ENCODE results near the gene TRPM3.

The TRPM3 gene

DNA sequence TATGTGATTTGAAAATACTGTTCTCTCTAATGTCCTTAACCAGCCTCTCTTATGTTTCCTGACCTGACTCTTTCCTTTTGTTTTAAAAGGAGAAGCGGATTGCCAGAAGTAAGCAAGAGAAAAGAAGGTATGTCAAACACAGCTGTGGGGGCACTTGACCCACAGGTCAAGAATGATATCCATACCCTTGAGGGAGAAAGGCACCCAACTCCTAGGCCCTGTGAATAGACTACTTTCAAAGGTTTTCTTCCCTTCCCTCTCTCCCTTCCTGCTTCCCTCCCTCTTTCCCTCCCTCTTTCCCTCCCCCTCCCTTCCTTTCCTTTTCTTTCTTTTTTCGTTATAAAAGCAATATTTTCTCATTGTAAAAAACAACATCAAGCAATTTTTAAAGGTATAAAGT lies 306.8 kb downstream of the TRPM3 start:
- no peak for DNase-seq

DNA sequence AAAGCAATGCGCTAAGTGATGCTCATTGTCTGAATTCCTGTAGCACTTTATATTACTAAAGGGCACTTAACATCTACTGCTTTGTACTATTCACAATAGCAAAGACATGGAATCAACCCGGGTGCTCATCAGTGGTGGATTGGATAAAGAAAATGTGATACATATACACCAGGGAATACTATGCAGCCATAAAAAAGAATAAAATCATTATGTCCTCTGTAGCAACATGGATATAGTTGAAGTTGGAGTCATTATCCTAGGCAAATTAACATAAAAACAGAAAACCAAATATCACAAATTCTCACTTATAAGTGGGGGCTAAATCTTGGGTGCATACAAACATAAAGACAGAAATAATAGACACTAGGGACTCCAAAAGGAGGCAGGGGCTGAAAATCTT lies 308.3 kb downstream of the TRPM3 start:
- DNase-seq, result no peak

- DNase-seq, result no peak
Measured at GRCh38 chr9:70811638-70812037, 309.8 kb downstream of the TRPM3 start.

- no peak for DNase-seq
Measured at GRCh38 chr9:70806875-70807274, 314.5 kb downstream of the TRPM3 start.

GRCh38 chr9:70805949-70806348 lies 315.5 kb downstream of the TRPM3 start:
- DNase-seq, result no peak

DNA sequence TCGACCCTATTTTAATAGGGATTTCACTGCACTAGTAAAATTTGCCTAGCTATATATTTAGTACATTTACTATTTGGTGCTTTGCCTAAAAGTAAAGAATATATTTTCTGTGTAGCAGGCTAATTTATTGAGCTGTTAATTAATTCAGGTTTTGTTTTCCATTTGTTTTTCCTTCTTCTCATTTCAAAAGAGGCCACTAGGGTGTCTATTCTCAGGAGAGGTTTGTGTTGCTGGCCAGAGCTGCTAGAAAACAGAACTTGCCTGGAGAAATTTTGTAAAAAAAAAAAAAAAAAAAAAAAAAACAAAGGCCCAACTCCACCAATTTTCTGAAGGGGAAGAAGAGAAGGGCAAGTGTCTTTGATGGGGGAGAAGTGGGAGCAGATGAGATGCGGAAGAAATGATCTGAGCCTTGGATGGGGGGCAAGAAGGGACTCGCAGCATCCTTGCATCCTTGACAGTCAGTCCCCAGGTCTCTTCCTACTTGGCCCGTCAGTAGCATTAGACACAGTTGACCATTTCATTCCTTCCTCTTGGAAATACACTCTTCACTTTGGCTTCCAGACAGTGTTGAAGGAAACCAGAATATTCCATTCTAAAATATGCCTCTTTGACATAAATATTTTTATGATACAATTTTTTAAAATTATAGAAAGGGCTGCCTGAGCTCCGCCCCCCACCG lies 318.5 kb downstream of the TRPM3 start:
- no peak for DNase-seq

DNA sequence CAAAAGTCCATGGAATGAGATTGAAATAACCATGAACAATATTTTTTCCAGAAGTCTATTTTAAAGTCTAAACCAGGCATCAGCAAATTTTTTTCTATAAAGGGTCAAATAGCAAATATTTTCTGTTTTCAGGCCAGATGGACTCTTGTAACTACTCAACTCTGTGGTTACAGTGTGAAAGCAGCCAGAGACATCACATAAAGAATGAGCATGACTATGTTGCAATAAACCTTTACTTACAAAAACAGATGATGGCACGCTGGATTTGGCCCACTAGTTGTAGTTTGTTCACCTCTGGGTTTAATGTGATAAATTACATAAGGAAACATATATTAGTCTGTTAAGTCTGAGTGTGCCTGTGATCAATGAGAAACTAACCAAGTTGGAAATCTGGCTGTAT lies 319.2 kb downstream of the TRPM3 start:
- no peak for DNase-seq

GRCh38 chr9:70801181-70801829 lies 320.1 kb downstream of the TRPM3 start:
- DNase-seq, result no peak

DNA sequence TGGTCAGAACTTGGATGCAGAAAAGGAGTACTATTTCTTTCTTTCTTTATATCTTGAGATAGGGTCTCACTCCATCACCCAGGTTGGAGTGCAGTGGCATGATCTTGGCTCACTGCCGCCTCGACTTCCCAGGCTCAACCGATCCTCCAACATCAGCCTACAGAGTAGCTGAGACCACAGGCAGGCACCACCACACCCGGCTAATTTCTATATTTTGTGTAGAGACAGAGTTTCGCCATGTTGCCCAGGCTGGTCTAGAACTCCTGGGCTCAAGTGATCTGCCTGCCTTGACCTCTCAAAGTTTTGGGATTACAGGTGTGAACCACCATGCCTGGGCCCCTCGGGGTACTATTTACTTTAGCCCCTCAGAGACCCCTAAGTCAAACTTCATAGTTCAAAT lies 323.4 kb downstream of the TRPM3 start:
- DNase-seq, result no peak

DNA sequence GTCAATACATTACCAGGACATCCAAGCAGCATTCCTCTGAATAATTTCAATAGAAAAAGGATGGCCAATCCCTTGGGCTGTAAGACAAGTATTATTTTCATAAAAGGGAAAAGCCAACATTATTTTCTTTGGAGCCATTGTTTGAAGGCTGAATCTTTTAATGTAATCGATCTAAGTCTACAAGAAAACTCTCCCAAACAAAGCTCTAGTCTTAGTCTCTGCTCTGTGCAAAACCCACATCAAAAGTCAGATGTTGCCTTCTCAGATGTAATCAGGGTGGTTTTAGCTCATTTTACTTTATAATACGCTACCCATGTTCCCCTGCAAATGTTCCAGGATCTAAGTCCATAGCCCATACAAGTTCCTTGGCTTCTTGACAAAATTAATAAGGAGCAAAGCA lies 325.6 kb downstream of the TRPM3 start:
- no peak for DNase-seq

- no peak for DNase-seq
Measured at GRCh38 chr9:70792796-70793195, 328.6 kb downstream of the TRPM3 start.

DNA sequence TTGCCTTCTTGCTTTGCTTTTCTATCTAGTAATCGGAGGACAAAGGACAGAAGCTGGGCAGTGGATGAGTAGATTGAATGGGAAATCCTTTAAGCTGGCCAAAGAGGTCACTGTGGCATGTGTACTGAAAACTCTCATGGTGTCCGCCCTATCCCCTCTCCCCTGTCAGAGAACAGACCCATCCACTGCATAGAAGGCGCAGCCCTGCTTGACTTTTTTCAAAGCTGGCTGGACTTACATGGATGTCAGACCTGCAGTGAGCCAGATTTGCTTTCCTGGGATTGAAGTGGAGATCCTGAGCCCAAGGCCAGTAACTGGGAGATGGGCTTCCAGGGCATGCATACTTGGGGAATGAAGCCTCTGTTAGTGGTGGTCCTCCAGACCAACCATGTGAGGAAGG lies 329.5 kb downstream of the TRPM3 start:
- no peak for DNase-seq

DNA sequence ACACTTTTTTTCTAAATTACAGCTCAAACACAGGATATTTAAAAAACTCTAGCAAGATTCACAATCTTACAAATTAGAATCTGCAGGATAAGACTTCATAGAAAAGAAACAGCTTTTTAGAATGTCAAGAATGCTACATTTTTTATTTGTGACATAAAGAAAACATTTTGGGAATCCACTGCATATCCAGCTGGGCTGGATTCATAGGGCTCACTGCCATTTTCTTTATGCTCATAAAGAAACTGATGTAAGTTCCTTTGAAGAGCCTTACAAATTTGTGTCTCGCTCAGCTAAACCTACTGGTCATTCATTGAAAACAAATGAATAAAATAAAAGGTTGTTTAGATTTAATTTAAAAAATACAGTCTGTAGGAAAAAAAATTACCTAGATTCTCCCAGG lies 332.3 kb downstream of the TRPM3 start:
- DNase-seq, result no peak

DNA sequence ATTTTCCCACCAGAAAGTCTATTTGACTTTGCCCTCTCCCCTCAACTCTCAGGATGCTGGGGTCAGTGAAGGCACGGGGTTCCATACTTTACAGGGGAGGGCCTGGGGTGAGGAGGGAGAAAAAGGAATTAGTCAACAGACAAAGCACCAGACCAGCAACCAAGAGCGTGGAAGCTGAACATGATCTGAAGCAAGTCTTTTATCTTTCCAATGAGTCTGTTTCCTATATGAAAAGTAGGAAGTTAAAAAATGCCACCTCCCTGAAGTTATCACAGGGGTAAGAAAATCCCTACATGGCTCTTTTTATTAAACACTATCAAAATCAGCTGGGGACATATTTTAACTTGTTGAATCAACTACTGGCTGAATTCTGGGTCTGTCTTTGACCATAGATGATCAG lies 337.0 kb downstream of the TRPM3 start:
- no peak for DNase-seq

DNA sequence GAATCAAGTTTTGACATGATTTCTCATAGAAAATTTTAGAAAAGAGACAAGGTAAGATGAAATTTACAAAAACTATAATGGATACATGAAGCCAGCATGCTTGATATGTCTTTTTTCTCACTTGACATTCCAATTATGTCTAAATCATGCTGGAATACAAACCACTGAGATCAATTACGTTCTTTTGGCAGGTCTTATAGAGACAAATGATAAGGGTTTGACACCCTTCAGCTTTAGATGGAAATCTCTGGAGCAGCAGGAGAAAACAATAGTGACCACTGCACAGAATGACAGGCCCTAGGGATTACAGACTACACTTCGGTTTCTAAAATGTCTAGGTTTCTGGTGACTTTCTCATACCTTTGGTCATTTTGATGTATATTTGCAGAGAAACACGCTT lies 342.9 kb downstream of the TRPM3 start:
- DNase-seq, result no peak

DNA sequence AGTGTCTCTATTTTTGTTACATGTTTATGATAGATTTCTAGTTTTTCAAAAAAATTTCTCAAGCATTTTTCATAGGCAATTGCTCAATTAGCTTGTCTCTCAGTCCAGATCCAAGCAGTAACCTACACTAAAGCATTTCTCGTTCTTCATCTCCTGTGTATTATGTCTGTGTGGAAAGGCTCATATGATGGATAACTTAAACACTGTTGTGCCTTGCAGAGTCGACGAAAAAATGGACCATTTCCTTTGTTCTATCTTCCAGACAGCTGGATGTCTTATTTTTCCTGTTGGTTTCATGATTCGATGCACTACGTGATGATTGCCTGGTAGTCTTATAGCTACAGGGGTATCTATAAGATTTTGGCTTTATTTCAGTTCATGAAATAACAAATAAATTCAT lies 347.8 kb downstream of the TRPM3 start:
- no peak for DNase-seq

DNA sequence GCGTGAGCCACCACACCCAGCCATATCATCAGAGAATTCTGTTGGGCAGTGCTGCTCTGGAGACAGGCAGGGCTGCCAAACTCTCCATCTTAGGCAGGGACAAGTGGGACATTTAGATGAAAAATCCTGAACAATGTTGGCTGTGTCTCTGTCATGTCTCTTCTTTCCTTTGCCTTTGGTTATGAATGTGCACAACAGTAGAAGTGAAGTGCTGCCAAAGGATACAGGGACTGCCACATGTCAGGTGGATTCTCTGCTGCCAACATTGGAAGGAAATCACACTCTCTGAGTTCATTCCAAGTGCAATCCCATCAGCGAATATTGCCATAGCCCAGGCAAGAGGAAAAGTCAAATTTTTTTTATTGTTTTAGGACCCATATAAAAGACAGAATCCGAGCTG lies 348.8 kb downstream of the TRPM3 start:
- no peak for DNase-seq

DNA sequence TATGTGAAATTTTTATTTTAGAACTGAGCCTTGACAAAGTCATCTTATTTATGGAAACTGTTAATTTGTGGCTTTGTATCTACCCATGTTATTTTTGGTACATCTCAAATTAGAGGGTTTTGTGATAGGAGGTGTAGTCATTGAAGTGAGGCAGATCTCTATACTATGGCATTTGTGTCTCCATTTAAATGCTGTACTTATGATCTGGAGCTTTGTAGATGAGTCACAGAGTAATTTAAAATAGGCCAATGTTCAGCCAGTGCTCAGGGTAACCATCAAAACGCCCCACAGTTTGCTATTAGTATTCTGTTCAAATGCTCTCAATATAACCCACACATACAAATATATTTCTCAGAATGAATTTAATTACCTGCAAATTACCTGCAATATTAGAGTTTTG lies 355.5 kb downstream of the TRPM3 start:
- DNase-seq, result no peak

DNA sequence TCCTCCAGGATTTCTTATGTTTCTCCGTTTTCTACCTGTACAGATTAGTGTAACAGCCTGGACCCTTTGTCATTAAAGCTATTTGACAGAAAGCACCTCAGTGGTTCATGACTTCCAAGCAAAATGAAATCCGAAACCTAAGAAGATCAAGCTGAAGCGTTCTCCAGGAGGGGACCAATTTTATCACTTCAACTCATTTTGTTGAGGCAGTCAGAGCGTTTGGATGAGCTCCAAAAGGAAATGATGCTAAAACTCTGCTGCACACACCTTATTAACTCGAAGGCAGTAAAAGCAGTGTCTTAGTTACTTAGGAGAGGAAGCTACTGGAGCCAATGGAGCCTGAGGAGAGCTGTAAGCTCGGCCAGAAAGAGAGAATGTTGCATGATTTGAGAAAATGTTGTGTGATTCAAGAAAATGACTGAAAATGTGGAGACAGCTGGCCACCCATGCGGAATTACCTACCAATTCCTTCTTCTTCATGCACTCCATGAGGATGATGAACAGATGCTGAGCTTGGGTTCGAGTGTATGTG lies 360.2 kb downstream of the TRPM3 start:
- no peak for DNase-seq

- DNase-seq, result no peak
Measured at GRCh38 chr9:70760228-70760627, 361.2 kb downstream of the TRPM3 start.

GRCh38 chr9:70753311-70753710 lies 368.1 kb downstream of the TRPM3 start:
- no peak for DNase-seq

DNA sequence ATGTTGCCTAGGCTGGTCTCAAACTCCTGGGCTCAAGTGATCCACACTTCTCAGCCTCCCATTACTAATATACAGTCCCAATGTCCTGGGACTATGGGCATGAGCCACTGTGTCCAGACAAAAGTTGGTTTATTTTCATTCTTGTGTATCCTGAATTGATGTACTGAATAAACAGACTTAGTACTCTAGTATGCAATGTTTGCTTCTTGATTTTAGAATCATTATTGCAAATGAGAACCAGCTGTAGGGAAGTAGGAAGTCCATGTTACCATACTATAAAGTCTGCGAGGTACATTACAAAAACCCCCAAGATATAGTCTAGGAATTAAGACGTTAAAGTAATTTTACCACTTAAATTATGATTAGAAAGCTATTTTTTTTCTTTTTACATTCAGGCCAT lies 372.4 kb downstream of the TRPM3 start:
- no peak for DNase-seq

- DNase-seq, result no peak
Measured at GRCh38 chr9:70747261-70747718, 374.1 kb downstream of the TRPM3 start.

DNA sequence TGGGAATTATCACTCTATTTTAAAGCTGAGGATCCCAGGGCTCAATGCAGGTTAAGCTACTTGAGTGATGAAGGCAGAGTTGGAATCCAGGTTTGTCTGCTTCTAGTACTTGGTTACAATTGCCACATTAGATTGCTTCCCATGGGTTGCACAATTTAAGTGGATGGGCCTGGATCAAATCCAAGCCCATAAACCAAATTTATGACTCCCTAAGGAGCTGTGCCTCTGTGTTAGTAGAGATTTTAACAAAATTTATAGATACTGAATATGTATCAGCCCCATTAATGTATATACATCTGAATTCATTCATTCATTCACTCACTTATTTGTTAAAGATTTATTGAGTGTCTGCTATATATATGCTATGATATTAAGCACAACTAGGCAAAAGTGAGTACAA lies 374.7 kb downstream of the TRPM3 start:
- DNase-seq, result no peak

GRCh38 chr9:70746316-70746715 lies 375.1 kb downstream of the TRPM3 start:
- DNase-seq, result no peak
